HFFc6 (cell line): ENCODE measurements around the gene CHRNA4. TPM values are rescaled to one million over a fixed set of nuclear protein-coding genes. Genes with fewer than 3 reads are reported as not detected.

Experiments
- DNase-seq: peaks from one replicate; pipeline ENCODE4 v3.0.0-alpha.2; 2018
- H3K27ac Mint-ChIP-seq: 2 replicates; pipeline ENCODE4 v1.8.0; 2020; ENCODE audit warnings: mild to moderate bottlenecking, mixed read lengths
- H3K27me3 Mint-ChIP-seq: 2 replicates; pipeline ENCODE4 v1.8.0; 2021; ENCODE audit warnings: mild to moderate bottlenecking, moderate library complexity, mixed read lengths; ENCODE audit not compliant: insufficient read depth
- H3K36me3 Mint-ChIP-seq: 2 replicates; pipeline ENCODE4 v1.8.0; 2021; ENCODE audit warnings: low read depth, mixed read lengths
- H3K4me1 Mint-ChIP-seq: 2 replicates; pipeline ENCODE4 v1.8.0; 2020; ENCODE audit warnings: low read depth, mixed read lengths
- H3K4me3 Mint-ChIP-seq: 2 replicates; pipeline ENCODE4 v1.8.0; 2020; ENCODE audit warnings: mild to moderate bottlenecking, moderate library complexity, mixed read lengths
- H3K9me3 Mint-ChIP-seq: 2 replicates; pipeline ENCODE4 v1.8.0; 2020; ENCODE audit warnings: mild to moderate bottlenecking, mixed read lengths
- CTCF ChIP-seq: fragments of 200-600 bp; sonication (generic); IDR thresholded peaks from 2 replicates; pipeline ENCODE4 v1.5.0; 2021; ENCODE audit warnings: antibody characterized with exemption, mild to moderate bottlenecking
- total RNA-seq, 6 experiments: library from RNA; stranded (reverse); fragmentation: NEBNext Ultra II Directional; extraction: Animal tissue kit (Norgen Biotek cat#: 25700); gene quantifications; 2 replicates in 1 of 6; 3 replicates in 5 of 6; pipeline ENCODE4 v1.2.3, GENCODE V29; 2021

Gene CHRNA4
- total RNA-seq, 6 experiments from 2014 or later: not detected

GRCh38 chr20:63377951-63378381 lies 16.8 kb upstream of the CHRNA4 start:
- no peaks in the 10 kb centered on the region for H3K36me3 Mint-ChIP-seq
- no peak for TF ChIP-seq CTCF
- no peak overlapping the region for H3K27ac Mint-ChIP-seq
- no peaks in the 10 kb centered on the region for H3K9me3 Mint-ChIP-seq
- peaks cover 9% of the 10 kb centered on the region for H3K27me3 Mint-ChIP-seq
- DNase-seq: no peak
- no peak overlapping the region for H3K4me3 Mint-ChIP-seq
- no peaks in the 10 kb centered on the region for H3K4me1 Mint-ChIP-seq

- Mint-ChIP-seq H3K27ac (no peak overlapping the region), H3K4me1 (no peaks in the 10 kb centered on the region), H3K9me3 (no peaks in the 10 kb centered on the region), H3K27me3 (peaks cover 9% of the 10 kb centered on the region), H3K4me3 (no peak overlapping the region), H3K36me3 (no peaks in the 10 kb centered on the region)
- no peak for DNase-seq
- no peak for TF ChIP-seq CTCF
Observed at GRCh38 chr20:63377256-63377941, 16.2 kb upstream of the CHRNA4 start.

GRCh38 chr20:63376283-63377250 lies 15.4 kb upstream of the CHRNA4 start:
- Mint-ChIP-seq H3K4me1 (no peaks in the 10 kb centered on the region), H3K27me3 (peaks cover 9% of the 10 kb centered on the region), H3K9me3 (no peaks in the 10 kb centered on the region), H3K4me3 (no peak overlapping the region), H3K27ac (no peak overlapping the region), H3K36me3 (no peaks in the 10 kb centered on the region)
- no peak for TF ChIP-seq CTCF
- no peak for DNase-seq

- DNase-seq: no peak
- Mint-ChIP-seq H3K4me1 (no peaks in the 10 kb centered on the region), H3K4me3 (no peak overlapping the region), H3K9me3 (no peaks in the 10 kb centered on the region), H3K36me3 (no peaks in the 10 kb centered on the region), H3K27me3 (peaks cover 15% of the 10 kb centered on the region), H3K27ac (no peak overlapping the region)
- no peak for TF ChIP-seq CTCF
Observed at GRCh38 chr20:63375438-63375837, 14.3 kb upstream of the CHRNA4 start.

- no peaks in the 10 kb centered on the region for H3K9me3 Mint-ChIP-seq
- no peaks in the 10 kb centered on the region for H3K36me3 Mint-ChIP-seq
- H3K27ac Mint-ChIP-seq: no peak overlapping the region
- TF ChIP-seq CTCF: no peak
- no peak overlapping the region for H3K4me3 Mint-ChIP-seq
- H3K4me1 Mint-ChIP-seq: no peaks in the 10 kb centered on the region
- H3K27me3 Mint-ChIP-seq: peaks cover 15% of the 10 kb centered on the region
- DNase-seq: no peak
Observed at GRCh38 chr20:63374504-63374903, 13.4 kb upstream of the CHRNA4 start.
